ENCODE data around the gene LRCH4.

Gene LRCH4

GRCh38 chr7:100582041-100582579 lies 3.8 kb downstream of the LRCH4 start:
- DNase-seq (ENCODE audit: low read depth), result no peak

- DNase-seq (ENCODE audit: low read depth), result no peak
Measured at GRCh38 chr7:100580466-100581283, 5.3 kb downstream of the LRCH4 start.

DNA sequence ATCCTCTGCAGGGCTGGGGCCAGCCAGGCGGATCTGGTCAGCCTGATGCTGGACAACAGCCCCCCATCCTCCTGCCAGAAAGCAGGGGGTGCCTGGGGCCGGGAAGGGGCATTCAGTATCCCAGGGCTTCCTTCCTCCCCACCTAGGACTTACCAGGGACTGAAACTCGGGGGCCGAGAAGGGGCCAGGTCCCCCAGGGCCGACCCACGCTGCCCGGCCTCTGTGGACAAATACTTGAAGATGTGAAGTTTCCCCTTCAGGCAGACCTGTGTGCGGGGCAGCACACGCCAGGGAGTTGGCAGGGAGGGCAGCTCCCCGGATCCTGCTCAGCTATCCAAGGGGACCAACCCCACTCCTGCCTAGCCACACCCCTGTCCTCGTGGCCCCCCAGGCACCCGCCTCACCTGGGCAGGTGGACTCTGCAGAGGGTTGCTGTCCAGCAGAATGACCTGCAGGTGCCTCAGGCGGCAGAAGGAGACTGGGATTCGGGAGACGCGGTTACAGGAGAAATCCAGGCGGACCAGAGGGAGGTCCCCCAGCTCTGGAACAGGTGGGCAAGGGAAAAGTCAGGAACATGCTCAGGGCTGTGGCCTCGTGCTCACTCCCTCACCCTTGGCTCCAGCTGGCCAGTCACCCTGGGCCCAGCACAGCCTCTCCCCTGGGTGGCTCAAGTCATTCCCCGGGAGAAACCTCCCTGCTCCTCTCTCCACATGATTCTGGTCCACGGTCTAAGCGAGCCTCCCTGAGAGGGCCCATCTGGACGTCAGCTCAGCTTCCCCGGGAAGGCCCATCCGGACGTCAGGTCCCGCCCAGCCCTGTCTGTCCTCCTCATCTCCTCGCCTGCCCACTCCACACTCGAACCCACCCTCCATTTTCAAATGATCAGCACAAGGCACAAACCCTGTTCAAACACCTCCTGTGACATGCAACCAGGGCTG lies 7.4 kb downstream of the LRCH4 start:
- no peak for DNase-seq (ENCODE audit: low read depth)

DNA sequence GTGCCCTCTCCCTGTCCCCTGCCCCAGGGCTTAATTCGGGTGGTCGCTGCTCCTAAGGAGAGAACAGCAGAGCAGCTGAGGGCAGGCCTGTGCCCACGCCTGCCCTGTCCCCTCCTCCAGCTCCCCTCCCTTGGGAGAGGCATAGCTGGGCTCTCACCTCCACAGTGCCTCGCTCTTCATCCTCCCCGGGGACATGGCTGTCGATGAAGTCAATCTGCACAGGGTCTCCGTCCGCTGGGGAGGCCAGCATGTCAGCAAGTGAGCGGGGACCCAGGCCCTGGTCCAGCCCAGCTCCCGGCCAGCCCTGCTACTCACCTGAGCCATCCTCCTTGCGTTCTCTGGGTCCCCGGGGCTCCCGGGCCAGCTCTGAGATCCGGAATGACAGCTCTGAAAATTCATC lies 8.4 kb downstream of the LRCH4 start:
- no peak for DNase-seq (ENCODE audit: low read depth)

DNA sequence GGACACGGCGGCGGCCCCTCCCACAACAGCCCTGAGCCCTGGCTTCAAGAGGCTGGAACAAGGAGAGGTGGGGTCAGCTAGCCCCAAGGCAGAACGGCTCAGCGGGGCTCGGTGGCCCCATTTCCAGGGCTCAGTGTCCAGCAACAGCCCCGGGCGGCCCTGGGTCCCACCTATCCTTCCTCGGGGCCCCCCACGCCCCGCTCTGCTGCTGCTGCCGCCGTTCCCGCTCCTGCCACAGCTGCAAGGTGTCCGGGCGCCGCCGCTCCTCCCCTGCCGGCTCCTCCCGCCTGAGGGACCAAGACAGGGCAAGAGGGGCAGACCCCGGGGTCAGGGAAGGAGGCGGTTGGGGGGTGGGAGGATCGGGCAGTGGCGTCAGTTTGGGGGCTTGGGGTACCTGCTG lies 8.8 kb downstream of the LRCH4 start:
- no peak for DNase-seq (ENCODE audit: low read depth)

GRCh38 chr7:100576384-100576993 lies 9.4 kb downstream of the LRCH4 start:
- no peak for DNase-seq (ENCODE audit: low read depth)

- DNase-seq (ENCODE audit: low read depth), result no peak
Measured at GRCh38 chr7:100575746-100576383, 10.1 kb downstream of the LRCH4 start.

DNA sequence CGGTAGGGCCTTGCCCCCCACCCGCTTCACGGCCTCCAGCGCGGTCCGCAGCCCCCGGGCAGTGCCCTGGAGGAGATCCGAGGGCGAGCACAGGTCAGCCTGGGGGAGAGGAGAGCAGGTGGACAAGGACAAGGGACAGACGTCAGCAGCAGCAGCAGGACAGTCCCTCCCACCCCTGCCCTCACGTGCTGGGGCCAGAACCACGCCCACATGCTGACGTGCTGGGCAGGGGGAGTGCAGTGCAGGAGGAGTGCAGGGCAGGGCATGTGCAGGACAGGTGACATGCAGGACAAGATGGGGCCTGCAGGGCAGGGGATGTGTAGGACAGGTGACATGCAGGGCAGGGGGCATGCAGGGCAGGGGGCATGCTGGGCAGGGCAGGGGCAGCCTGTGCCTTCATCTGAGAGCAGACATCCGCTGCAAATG lies 10.7 kb downstream of the LRCH4 start:
- DNase-seq (ENCODE audit: low read depth), result no peak

GRCh38 chr7:100574362-100575205 lies 11.3 kb downstream of the LRCH4 start:
- DNase-seq (ENCODE audit: low read depth), result no peak

DNA sequence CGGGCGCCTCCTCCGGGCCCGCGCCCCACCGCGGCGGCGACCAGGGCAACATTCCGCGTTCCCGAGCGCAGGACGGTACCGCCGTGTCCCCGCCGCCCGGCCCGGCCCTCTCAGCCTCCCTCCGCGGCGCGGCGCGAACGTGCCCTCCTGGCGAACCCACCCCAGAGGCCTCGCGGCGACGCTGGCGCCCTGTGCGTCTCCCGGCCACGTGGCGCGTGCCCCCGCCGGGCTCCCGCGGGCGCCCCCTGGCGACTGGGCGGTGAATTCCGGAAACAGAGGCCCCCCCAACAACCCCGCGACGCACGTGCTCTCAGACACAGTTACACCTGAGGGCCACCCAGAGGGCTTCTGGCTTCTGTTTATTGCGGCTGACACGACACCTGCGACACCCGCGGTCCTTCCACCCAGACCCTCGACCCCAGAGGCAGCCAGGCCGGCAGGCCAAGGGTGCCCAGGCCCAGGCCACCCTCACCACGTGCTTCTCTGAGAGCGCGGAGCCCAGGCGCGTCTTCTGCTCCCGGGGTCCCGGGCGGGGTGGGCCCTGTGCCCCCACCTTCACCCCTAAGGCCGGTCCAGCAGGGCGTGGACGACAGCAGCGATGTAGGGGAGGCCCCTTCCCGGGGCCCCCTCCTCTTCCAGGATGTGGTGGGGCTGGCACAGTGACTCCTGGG lies 12.1 kb downstream of the LRCH4 start, which contains the start of gene SAP25:
TSS of gene SAP25 (minus strand) at position 210 of the 671 bp plus-strand sequence. CDS start at position 52, 158 bp downstream.
- DNase-seq (ENCODE audit: low read depth), result no peak

- DNase-seq (ENCODE audit: low read depth), result no peak
Measured at GRCh38 chr7:100572949-100573675, 12.8 kb downstream of the LRCH4 start.

DNA sequence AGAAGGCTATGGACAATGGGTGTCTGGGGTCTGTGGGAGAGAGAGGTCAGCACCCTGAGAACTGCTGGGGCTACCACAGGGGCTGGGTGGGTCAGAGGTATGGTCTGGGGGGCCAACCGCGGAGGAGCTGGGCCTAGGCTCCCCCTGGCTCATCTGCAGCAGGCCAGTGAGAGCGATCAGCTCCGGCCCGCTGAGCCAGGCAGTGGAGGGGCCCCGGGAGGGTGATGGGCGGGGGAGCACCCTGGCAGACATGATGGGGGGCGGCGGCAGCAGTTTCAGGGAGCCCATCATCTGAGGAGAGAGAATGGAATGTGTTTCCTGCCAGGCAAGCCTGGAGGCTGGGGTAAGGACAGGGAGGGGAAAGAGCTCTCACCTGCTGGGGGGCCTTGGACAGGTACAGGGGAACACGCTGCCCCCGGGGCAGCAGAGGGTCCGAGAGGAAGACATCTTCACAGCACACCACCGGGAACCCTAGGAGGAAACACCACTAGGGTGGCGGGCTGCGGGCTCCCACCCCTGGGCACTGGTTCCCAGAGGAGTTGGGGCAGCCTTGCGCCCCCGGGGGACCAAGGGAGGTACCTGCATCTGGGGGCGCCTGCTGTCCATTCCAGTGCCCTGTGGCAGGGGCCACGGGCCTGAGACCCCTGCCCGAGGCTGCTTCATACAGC lies 13.5 kb downstream of the LRCH4 start:
- no peak for DNase-seq (ENCODE audit: low read depth)

DNA sequence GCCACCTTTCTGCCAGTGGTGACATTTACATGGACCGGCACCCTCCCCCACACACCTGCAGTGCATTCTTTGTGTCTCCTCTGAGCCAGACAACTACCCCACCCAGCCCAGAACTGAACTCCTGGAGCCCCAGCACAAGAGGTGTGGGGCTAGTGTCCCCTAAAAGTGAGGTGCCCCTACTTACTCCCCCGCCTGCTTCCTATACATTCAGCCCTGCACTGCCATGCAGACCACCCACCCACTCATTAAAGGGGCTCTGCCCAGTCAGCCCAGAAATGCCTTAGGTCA lies 14.2 kb downstream of the LRCH4 start:
- DNase-seq (ENCODE audit: low read depth), result no peak

DNA sequence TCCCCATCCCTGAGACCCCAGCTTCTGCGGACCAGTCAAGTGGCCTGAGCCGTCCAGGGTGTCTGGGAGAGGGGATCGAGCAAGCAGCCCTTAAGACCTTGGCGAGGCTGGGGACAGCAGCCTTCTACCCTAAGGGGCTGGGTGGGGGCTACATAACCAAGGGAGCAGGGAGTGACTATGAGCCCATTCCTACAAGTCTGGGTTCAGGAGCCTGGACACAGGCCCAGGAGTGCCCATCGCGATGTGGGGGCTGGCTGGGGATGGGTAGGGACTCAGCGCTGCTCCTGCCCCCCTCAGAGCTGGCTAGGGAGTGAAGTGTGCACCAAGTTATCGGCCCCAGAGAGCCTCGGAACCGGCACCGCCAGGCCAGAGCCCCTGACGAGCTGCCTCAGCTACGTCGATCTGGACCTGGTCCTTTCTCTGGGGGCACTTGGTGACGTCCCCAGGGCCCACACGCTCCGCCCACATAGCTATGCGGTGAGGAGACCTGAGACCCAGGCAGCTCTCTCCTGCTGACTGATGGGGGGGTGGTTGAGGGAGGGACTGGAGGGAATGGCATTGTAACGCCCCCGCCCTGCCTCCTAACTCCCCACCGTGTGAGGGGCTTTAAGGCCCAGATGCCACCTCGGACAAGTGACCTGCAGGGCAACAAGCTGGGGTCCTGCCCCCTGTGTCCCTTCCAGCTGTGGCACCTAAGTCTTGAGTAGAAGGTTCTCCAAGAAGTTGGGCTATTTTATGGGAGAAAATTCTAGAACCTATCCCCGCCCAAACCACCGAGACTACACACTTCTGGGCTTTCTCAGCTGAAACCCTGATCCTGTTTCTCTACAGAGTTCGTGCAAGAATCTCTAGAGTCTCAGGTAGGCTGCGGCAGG lies 14.7 kb downstream of the LRCH4 start:
- DNase-seq (ENCODE audit: low read depth), result no peak

- DNase-seq (ENCODE audit: low read depth), result peak; percentile 33
Measured at GRCh38 chr7:100568896-100569844, 16.8 kb downstream of the LRCH4 start.

GRCh38 chr7:100568176-100568895 lies 17.6 kb downstream of the LRCH4 start:
- DNase-seq (ENCODE audit: low read depth), result no peak

Measured in T follicular helper cell (primary cell).